OCI-LY1 (cell line): ENCODE measurements around the gene IKBKG.

Experiments used
- H2AFZ ChIP-seq: fragments of 200-600 bp; sonication (generic), shearing (Covaris generic); 2 replicates; pipeline ENCODE4 v1.6.0; 2014; ENCODE audit warnings: antibody characterized with exemption, mild to moderate bottlenecking, low read length
- H3F3A ChIP-seq: fragments of 200-600 bp; sonication (generic), shearing (Covaris generic); 2 replicates; pipeline ENCODE4 v1.6.0; 2014; ENCODE audit warnings: mild to moderate bottlenecking, antibody characterized with exemption, low read length, moderate library complexity; ENCODE audit not compliant: insufficient read depth
- H3K27ac ChIP-seq: fragments of 200-600 bp; sonication (generic); 2 replicates; pipeline ENCODE4 v1.5.1; 2014; ENCODE audit warnings: low read length, mixed run types, mild to moderate bottlenecking, low read depth; ENCODE audit not compliant: poor library complexity, severe bottlenecking
- H3K27me3 ChIP-seq: fragments of 200-600 bp; sonication (generic); 2 replicates; pipeline ENCODE4 v1.6.0; 2014; ENCODE audit warnings: antibody characterized with exemption, mild to moderate bottlenecking, low read length, moderate library complexity; ENCODE audit not compliant: insufficient read depth
- H3K36me3 ChIP-seq: fragments of 200-600 bp; sonication (generic); 2 replicates; pipeline ENCODE4 v1.6.1; 2014; ENCODE audit warnings: mild to moderate bottlenecking, antibody characterized with exemption, low read length, moderate library complexity, mixed read lengths; ENCODE audit not compliant: insufficient read depth
- H3K4me1 ChIP-seq: fragments of 200-600 bp; sonication (generic); 2 replicates; pipeline ENCODE4 v1.5.1; 2014; ENCODE audit warnings: mild to moderate bottlenecking, low read length, moderate library complexity; ENCODE audit not compliant: insufficient read depth, severe bottlenecking
- H3K4me2 ChIP-seq: fragments of 200-600 bp; sonication (generic), shearing (Covaris generic); 2 replicates; pipeline ENCODE4 v1.6.1; 2014; ENCODE audit warnings: low read length
- H3K4me3 ChIP-seq: fragments of 200-600 bp; sonication (generic); 2 replicates; pipeline ENCODE4 v1.5.1; 2014; ENCODE audit warnings: low read length, low read depth, mild to moderate bottlenecking, mixed read lengths; ENCODE audit not compliant: poor library complexity, severe bottlenecking
- H3K79me2 ChIP-seq: fragments of 200-600 bp; shearing (Covaris generic); 2 replicates; pipeline ENCODE4 v1.6.1; 2016; ENCODE audit warnings: mixed run types, low read length, mixed read lengths; ENCODE audit not compliant: insufficient read depth
- H3K9ac ChIP-seq: fragments of 200-600 bp; sonication (generic), shearing (Covaris generic); 2 replicates; pipeline ENCODE4 v1.6.1; 2014; ENCODE audit warnings: mild to moderate bottlenecking, low read length, mixed read lengths
- H3K9me2 ChIP-seq: fragments of 200-600 bp; sonication (generic), shearing (Covaris generic); 2 replicates; pipeline ENCODE4 v1.6.1; 2014; ENCODE audit warnings: low read depth, mild to moderate bottlenecking, low read length, mixed read lengths
- H3K9me3 ChIP-seq: fragments of 200-600 bp; shearing (Covaris generic); 2 replicates; pipeline ENCODE4 v1.6.1; 2014; ENCODE audit warnings: low read length, mixed read lengths
- H4K20me1 ChIP-seq: fragments of 200-600 bp; sonication (generic), shearing (Covaris generic); 2 replicates; pipeline ENCODE4 v1.6.0; 2016; ENCODE audit warnings: mild to moderate bottlenecking, low read length; ENCODE audit not compliant: insufficient read depth
- CTCF ChIP-seq: fragments of 200-600 bp; sonication (generic), shearing (Covaris generic); IDR thresholded peaks from 2 replicates; pipeline ENCODE4 v1.5.1; 2017; ENCODE audit warnings: mild to moderate bottlenecking, antibody characterized with exemption, low read length, moderate library complexity, mixed read lengths
- EZH2 ChIP-seq: fragments of 200-600 bp; sonication (generic), shearing (Covaris generic); IDR thresholded peaks from 2 replicates; pipeline ENCODE4 v1.8.0; 2017; ENCODE audit warnings: borderline replicate concordance, mixed run types, mild to moderate bottlenecking, antibody characterized with exemption, low read length, moderate library complexity, mixed read lengths

Gene IKBKG

GRCh38 chrX:154541589-154541895 is 5.9 kb upstream of the IKBKG start:
- Histone ChIP-seq H3K4me2 (no peak overlapping the region), H2AFZ (no peak overlapping the region), H3K4me1 (peaks cover 10% of the 10 kb centered on the region), H4K20me1 (no peaks in the 10 kb centered on the region), H3K4me3 (no peak overlapping the region), H3F3A (no peaks in the 10 kb centered on the region), H3K9me3 (no peaks in the 10 kb centered on the region), H3K36me3 (peaks cover 10% of the 10 kb centered on the region; the same call in 1 of the 2 replicates), H3K27ac (no peak overlapping the region), H3K79me2 (no peaks in the 10 kb centered on the region), H3K9me2 (no peaks in the 10 kb centered on the region), H3K9ac (no peak overlapping the region), H3K27me3 (no peaks in the 10 kb centered on the region)
- TF ChIP-seq CTCF: no peak
- no peak for TF ChIP-seq EZH2

- no peak overlapping the region for H3K27ac ChIP-seq
- no peak overlapping the region for H3K4me3 ChIP-seq
- H3F3A ChIP-seq: no peaks in the 10 kb centered on the region
- no peak overlapping the region for H3K4me2 ChIP-seq
- no peak overlapping the region for H2AFZ ChIP-seq
- TF ChIP-seq EZH2: no peak
- no peak for TF ChIP-seq CTCF
- H3K4me1 ChIP-seq: peaks cover 10% of the 10 kb centered on the region
- H3K79me2 ChIP-seq: no peaks in the 10 kb centered on the region
- H3K9ac ChIP-seq: no peak overlapping the region
- no peaks in the 10 kb centered on the region for H3K9me3 ChIP-seq
- no peaks in the 10 kb centered on the region for H4K20me1 ChIP-seq
- no peaks in the 10 kb centered on the region for H3K9me2 ChIP-seq
- H3K36me3 ChIP-seq: peaks cover 10% of the 10 kb centered on the region; the same call in 1 of the 2 replicates
- H3K27me3 ChIP-seq: no peaks in the 10 kb centered on the region
Observed at GRCh38 chrX:154541896-154542722, 5.3 kb upstream of the IKBKG start.

- Histone ChIP-seq H2AFZ (no peak overlapping the region), H3K9ac (no peak overlapping the region), H3K27me3 (no peaks in the 10 kb centered on the region), H4K20me1 (no peaks in the 10 kb centered on the region), H3K9me3 (no peaks in the 10 kb centered on the region), H3K4me3 (no peak overlapping the region), H3K27ac (no peak overlapping the region), H3K9me2 (no peaks in the 10 kb centered on the region), H3K4me1 (peaks cover 10% of the 10 kb centered on the region), H3K79me2 (peaks cover 2% of the 10 kb centered on the region; the same call in 1 of the 2 replicates), H3K36me3 (peaks cover 10% of the 10 kb centered on the region; the same call in 1 of the 2 replicates), H3F3A (no peaks in the 10 kb centered on the region), H3K4me2 (no peak overlapping the region)
- no peak for TF ChIP-seq EZH2
- no peak for TF ChIP-seq CTCF
Observed at GRCh38 chrX:154542723-154543424, 4.5 kb upstream of the IKBKG start.
